ENCODE data around the gene AQP12B.

DNA sequence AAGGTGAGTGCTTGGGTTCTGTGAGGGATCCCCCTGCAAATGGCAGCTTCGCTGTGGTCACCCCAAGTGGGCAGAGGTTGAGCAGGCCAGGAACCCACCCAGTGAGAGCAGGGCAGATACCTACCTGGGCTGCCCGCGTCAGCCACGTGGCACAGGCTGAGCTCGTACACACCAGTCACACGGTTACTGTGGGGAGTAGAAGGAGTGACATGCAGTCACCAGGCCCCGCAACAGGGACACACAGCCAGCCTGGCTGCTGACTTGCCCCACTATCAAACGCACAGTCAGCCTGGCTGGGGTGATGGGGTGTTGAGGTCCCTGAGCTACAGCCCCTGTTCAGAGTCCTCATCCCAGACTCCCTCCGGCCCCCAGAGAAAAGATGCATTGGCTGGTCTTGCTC is 41.2 kb upstream of the AQP12B start:
- TF ChIP-seq, protein P1, sequence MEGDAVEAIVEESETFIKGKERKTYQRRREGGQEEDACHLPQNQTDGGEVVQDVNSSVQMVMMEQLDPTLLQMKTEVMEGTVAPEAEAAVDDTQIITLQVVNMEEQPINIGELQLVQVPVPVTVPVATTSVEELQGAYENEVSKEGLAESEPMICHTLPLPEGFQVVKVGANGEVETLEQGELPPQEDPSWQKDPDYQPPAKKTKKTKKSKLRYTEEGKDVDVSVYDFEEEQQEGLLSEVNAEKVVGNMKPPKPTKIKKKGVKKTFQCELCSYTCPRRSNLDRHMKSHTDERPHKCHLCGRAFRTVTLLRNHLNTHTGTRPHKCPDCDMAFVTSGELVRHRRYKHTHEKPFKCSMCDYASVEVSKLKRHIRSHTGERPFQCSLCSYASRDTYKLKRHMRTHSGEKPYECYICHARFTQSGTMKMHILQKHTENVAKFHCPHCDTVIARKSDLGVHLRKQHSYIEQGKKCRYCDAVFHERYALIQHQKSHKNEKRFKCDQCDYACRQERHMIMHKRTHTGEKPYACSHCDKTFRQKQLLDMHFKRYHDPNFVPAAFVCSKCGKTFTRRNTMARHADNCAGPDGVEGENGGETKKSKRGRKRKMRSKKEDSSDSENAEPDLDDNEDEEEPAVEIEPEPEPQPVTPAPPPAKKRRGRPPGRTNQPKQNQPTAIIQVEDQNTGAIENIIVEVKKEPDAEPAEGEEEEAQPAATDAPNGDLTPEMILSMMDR (IDR thresholded peaks at IDR 0.05), result no peak
- no peak for TF ChIP-seq POLR2A (IDR thresholded peaks at IDR 0.05)
